ENCODE measurements around the gene CKB. TPM values are rescaled to one million over a fixed set of nuclear protein-coding genes. Genes with fewer than 3 reads are reported as not detected.

Gene CKB
- total and polyA plus RNA-seq, 4 donors: 199 to 1,311 (median 755) TPM

DNA sequence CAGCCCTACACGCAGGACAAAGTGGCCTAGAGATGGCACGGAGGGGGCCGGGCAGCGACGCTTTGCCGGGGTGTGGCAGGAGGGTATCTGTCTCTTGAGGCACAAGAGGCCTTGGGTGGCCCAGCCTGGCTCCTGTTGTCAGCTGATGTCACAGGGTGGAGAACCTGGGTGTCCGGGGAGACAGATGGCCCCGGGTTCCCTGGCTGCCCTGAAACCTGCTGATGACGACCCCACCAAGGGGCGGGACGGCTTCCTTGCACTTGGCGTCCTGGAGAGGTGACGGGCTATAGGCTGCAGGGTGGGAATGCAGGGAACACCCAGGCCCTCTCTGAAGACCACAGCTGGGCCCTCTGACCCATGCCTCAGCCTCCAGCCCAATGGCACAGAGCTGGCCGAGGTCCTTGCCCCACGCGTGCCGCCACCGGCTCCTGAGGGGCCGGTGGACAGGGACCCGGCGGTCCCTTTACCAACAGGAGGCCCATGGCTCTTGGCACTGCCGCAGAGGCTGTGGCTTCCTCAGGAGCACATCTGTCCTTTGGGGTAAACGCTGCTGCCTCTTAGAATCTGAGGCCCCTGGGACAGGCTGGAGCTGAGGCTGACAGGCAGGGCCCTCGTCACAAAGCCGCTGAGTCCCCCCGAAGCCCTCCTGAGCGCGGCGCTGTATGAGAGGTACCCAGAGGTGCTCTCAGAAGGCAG is 22.7 kb upstream of the CKB start:
- no peak for DNase-seq (ENCODE audit: low read depth in 4 of 6, low spot score in 6 of 6)
- H3K9me3 ChIP-seq (ENCODE audit: control insufficient read depth, insufficient read depth, low read length): no peaks in the 10 kb centered on the region
- H3K36me3 ChIP-seq (ENCODE audit: control insufficient read depth, insufficient read depth, low read length): peaks cover 28% of the 10 kb centered on the region
- H3K27me3 ChIP-seq (ENCODE audit: control insufficient read depth, insufficient read depth, low read length): no peaks in the 10 kb centered on the region
- H3K27ac ChIP-seq (ENCODE audit: low read depth, low read length): peak overlapping the region; percentile 90
- H3K4me3 ChIP-seq (ENCODE audit: low read depth, low read length): no peak overlapping the region
- peaks cover 93% of the 10 kb centered on the region for H3K4me1 ChIP-seq (ENCODE audit: control insufficient read depth, insufficient read depth, low read length)
- WGBS (ENCODE audit: insufficient coverage): 80% methylated on average over 29 of the region's 29 CpGs

DNA sequence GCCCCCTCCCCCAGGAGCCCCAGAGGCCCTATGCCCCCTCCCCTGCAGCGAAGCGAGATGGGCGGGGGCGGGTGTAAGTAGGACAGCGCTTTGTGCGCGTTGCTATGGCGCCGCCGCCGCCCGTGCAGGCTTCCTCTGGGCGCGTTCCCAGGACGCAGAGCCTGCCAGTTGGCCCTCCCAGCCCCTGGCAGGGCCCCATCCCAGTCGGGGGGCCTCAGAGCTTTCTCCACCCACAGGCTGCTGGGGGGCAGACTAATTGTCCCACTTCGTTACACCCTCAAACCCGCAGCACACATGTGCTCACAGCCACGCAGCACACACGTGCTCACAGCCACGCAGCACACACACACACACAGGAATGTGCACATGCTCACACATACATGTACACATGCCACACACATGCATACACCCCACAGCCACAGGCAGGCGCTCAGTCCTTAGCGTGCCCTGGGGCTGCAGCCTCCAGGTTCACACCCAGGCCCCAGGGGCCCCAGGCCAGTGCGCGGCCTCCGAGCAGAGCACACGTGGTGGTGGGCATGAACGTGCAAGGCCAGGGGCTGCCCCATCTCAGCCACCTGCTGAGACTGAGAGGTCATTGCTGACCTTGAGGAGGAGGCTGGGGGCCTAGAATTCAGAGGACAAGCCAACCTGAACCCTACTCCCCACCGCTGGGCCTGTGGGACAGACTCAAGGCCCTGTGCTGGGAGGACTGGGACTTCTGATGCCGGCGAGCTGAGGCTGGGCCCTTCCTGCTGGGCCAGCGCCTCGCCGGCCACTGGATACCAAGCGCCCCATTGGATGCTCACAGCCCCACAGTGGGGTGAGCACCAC is 22.0 kb upstream of the CKB start:
- peak in 2 of 6 donors; percentile 91 to 96 for DNase-seq (ENCODE audit: low read depth in 4 of 6, low spot score in 6 of 6)
- H3K4me1 ChIP-seq (ENCODE audit: control insufficient read depth, insufficient read depth, low read length): peaks cover 91% of the 10 kb centered on the region
- H3K4me3 ChIP-seq (ENCODE audit: low read depth, low read length): no peak overlapping the region
- H3K36me3 ChIP-seq (ENCODE audit: control insufficient read depth, insufficient read depth, low read length): peaks cover 28% of the 10 kb centered on the region
- H3K9me3 ChIP-seq (ENCODE audit: control insufficient read depth, insufficient read depth, low read length): no peaks in the 10 kb centered on the region
- peak overlapping the region; percentile 90 for H3K27ac ChIP-seq (ENCODE audit: low read depth, low read length)
- 30% methylated on average over 31 of the region's 35 CpGs for WGBS (ENCODE audit: insufficient coverage)
- no peaks in the 10 kb centered on the region for H3K27me3 ChIP-seq (ENCODE audit: control insufficient read depth, insufficient read depth, low read length)

DNA sequence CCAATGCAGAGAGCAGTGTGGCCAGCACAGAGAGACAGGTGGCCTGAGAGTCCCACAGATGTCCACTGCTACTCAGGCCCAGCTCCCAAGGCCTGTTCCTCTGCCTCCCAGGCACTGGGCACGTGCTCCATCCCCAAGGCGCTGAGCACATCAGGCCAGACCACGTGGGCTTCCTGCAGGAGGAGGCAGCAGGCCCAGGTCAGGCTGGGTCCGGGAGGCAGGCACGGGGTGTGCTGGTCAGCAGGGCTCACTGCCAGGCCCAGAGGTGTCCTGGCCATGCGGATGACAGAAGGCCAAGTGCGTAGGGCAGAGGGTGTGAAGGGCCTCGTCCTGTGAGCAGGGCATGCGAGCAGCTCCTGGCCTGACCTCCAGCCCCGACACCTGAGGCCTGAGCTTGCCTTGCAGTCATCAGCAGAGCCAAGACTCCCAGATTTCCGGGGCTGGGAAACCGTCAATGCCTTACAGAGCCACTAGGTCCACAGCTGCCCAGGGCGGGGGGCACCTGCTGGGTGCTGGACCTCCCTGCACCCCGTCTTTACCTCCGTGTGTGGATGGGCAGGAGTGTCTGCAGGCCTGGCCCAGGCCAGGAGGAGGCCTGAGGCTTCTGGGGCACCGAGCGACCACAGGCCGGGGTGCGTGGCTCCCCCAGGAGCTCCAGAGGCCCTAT is 21.2 kb upstream of the CKB start:
- H3K36me3 ChIP-seq (ENCODE audit: control insufficient read depth, insufficient read depth, low read length): peaks cover 24% of the 10 kb centered on the region
- WGBS (ENCODE audit: insufficient coverage): 37% methylated on average over 19 of the region's 19 CpGs
- no peaks in the 10 kb centered on the region for H3K9me3 ChIP-seq (ENCODE audit: control insufficient read depth, insufficient read depth, low read length)
- H3K4me3 ChIP-seq (ENCODE audit: low read depth, low read length): no peak overlapping the region
- no peak for DNase-seq (ENCODE audit: low read depth in 4 of 6, low spot score in 6 of 6)
- peaks cover 91% of the 10 kb centered on the region for H3K4me1 ChIP-seq (ENCODE audit: control insufficient read depth, insufficient read depth, low read length)
- H3K27ac ChIP-seq (ENCODE audit: low read depth, low read length): peak overlapping the region; percentile 90
- H3K27me3 ChIP-seq (ENCODE audit: control insufficient read depth, insufficient read depth, low read length): no peaks in the 10 kb centered on the region

DNA sequence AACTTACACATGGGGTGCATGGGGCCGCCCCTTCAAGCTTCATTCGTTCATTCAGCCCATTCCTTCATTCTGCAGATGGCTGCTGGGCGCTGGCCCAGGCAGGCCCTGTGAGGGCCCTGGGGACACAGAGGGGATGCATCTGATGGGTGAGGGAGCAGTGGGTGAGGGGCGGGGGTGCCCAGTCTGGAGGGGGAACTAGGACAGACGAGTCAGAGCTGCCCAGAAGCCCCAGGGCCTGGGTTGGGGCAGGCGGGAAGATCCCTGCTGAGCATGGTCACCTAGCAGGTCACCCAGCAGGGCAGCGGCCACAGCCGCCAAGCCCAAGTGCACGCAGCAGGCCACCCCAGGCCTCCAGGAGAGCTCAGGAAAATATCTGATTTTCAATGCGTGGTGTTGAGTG is 20.5 kb upstream of the CKB start:
- H3K27me3 ChIP-seq (ENCODE audit: control insufficient read depth, insufficient read depth, low read length): no peaks in the 10 kb centered on the region
- DNase-seq (ENCODE audit: low read depth in 4 of 6, low spot score in 6 of 6): no peak
- H3K27ac ChIP-seq (ENCODE audit: low read depth, low read length): peak overlapping the region; percentile 90
- WGBS (ENCODE audit: insufficient coverage): 52% methylated on average over 8 of the region's 10 CpGs
- no peaks in the 10 kb centered on the region for H3K9me3 ChIP-seq (ENCODE audit: control insufficient read depth, insufficient read depth, low read length)
- H3K36me3 ChIP-seq (ENCODE audit: control insufficient read depth, insufficient read depth, low read length): peaks cover 24% of the 10 kb centered on the region
- H3K4me1 ChIP-seq (ENCODE audit: control insufficient read depth, insufficient read depth, low read length): peaks cover 91% of the 10 kb centered on the region
- no peak overlapping the region for H3K4me3 ChIP-seq (ENCODE audit: low read depth, low read length)

DNA sequence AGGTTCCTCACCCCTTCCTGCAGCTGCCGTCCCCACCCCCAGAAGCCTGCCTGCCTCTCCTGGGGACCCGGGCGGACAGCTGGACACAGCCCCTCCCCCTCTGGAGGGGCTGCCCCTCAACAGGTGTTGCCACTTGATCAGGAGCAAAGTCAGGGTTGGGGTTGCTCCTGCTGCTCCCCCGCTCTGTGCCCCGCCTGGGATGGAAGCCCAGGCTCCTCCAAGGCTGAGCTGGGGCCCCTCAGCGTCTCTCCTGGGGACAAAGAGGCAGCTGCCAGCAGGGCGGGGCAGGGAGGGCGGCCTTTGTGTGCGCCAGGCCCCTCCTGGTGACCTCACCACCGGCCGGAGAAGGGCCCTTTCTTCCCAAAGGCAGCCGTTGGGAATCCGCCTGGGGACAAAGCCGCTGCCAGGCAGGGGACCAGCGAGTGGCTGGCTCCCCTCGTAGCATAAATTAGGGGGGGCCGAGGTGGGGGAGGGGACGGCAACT is 20.0 kb upstream of the CKB start:
- 6% methylated on average over 13 of the region's 18 CpGs for WGBS (ENCODE audit: insufficient coverage)
- Histone ChIP-seq H3K27ac (ENCODE audit: low read depth, low read length) (peak overlapping the region; percentile 90), H3K4me1 (ENCODE audit: control insufficient read depth, insufficient read depth, low read length) (peaks cover 95% of the 10 kb centered on the region), H3K4me3 (ENCODE audit: low read depth, low read length) (peak overlapping the region; percentile 9), H3K36me3 (ENCODE audit: control insufficient read depth, insufficient read depth, low read length) (peaks cover 26% of the 10 kb centered on the region), H3K9me3 (ENCODE audit: control insufficient read depth, insufficient read depth, low read length) (no peaks in the 10 kb centered on the region), H3K27me3 (ENCODE audit: control insufficient read depth, insufficient read depth, low read length) (no peaks in the 10 kb centered on the region)
- peak in 2 of 6 donors; percentile 86 to 94 for DNase-seq (ENCODE audit: low read depth in 4 of 6, low spot score in 6 of 6)

DNA sequence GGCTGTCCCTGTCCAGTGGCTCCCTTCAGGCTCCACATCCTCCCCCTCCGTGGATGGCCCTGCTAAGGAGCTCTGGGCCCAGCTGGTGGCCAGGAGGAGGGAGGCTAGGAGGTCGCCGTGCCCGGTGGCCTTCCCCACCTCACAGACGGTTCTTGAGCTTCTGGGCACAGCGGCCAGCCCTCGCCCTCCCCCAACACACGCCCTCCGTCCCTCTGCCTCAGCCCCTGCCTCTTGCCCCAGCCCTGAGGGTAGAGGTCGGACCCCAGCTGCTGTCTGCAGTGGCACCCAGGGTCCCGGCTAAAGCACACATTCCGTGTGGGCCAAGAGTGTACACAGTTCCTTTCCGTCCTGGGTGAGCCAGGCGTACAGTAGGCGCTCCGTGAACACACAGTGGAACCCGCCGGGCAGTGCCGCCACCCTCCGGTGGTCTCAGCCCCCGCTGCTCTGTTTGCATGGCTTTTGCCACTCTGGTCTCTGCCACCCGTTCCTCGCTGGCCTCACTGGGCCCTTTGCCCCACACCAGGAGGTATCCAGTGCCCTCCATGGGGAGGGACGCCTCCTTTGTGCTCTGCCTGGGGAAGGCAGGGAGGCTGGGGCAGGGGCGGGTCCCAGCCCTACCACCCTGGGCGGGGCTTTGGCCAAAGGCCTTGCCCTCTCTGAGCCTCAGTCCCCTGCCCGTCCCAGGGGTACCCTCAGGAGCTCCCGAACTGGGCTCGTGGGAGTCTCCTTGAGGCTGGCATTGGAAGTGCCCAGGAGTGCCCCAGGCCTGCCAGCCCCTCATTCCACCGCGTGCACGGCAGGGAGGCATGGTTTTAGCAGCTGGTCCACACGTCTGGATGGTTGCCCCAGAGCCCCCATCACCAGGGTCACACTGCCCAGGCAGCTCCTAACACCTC is 19.3 kb upstream of the CKB start:
- Histone ChIP-seq H3K36me3 (ENCODE audit: control insufficient read depth, insufficient read depth, low read length) (peaks cover 29% of the 10 kb centered on the region), H3K4me1 (ENCODE audit: control insufficient read depth, insufficient read depth, low read length) (peaks cover 90% of the 10 kb centered on the region), H3K9me3 (ENCODE audit: control insufficient read depth, insufficient read depth, low read length) (no peaks in the 10 kb centered on the region), H3K4me3 (ENCODE audit: low read depth, low read length) (peak overlapping the region; percentile 9), H3K27ac (ENCODE audit: low read depth, low read length) (peak overlapping the region; percentile 90), H3K27me3 (ENCODE audit: control insufficient read depth, insufficient read depth, low read length) (no peaks in the 10 kb centered on the region)
- DNase-seq (ENCODE audit: low read depth in 4 of 6, low spot score in 6 of 6): peak in 2 of 6 donors; percentile 62 to 83
- WGBS (ENCODE audit: insufficient coverage): 25% methylated on average over 32 of the region's 33 CpGs

DNA sequence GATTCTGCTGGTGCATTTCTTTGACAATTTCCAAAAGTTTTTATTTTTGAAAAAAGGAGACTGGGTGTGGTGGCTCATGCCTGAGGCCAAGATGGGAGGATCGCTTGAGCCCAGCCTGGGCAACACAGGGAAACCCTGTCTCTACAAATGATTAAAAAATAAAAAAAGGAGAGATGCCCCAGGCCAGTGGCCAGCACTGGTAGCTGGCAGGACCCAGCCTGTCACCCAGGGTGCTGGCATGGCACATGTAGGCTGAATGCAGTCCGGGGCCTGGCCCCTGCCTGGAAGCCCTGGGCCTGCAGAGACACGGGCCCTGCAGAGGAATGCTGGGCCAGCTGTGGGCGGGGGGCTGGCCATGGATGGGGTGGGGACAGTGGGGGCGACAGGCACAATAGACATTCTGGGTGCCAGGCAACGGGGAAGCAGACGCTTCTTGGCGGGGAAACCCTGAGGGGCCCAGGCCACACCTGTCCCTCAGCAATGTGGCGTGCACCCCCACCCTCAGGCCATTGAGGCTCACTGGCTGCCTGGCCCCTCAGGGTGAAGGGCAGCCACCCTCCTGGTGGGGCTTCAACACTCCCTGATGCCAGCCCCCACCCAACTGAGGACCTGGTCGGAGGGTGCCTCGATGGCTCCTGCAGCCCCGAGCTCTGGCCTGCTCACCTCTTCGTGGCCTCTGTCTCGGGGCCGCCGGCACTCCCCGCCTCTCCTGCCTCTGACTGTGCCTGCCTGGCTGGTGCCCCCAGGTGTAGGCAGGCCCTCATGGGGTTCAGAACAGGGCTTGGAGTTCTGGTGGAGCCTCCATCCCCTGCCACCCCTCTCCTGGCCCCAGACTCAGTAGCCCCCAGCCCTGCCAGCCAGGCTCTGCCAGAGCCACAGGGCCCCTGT is 18.4 kb upstream of the CKB start:
- H3K36me3 ChIP-seq (ENCODE audit: control insufficient read depth, insufficient read depth, low read length): peaks cover 38% of the 10 kb centered on the region
- H3K9me3 ChIP-seq (ENCODE audit: control insufficient read depth, insufficient read depth, low read length): no peaks in the 10 kb centered on the region
- peaks cover 81% of the 10 kb centered on the region for H3K4me1 ChIP-seq (ENCODE audit: control insufficient read depth, insufficient read depth, low read length)
- peak in 1 of 6 donors; percentile 58 for DNase-seq (ENCODE audit: low read depth in 4 of 6, low spot score in 6 of 6)
- H3K27me3 ChIP-seq (ENCODE audit: control insufficient read depth, insufficient read depth, low read length): no peaks in the 10 kb centered on the region
- no peak overlapping the region for H3K4me3 ChIP-seq (ENCODE audit: low read depth, low read length)
- H3K27ac ChIP-seq (ENCODE audit: low read depth, low read length): peak overlapping the region; percentile 90
- 50% methylated on average over 17 of the region's 17 CpGs for WGBS (ENCODE audit: insufficient coverage)

DNA sequence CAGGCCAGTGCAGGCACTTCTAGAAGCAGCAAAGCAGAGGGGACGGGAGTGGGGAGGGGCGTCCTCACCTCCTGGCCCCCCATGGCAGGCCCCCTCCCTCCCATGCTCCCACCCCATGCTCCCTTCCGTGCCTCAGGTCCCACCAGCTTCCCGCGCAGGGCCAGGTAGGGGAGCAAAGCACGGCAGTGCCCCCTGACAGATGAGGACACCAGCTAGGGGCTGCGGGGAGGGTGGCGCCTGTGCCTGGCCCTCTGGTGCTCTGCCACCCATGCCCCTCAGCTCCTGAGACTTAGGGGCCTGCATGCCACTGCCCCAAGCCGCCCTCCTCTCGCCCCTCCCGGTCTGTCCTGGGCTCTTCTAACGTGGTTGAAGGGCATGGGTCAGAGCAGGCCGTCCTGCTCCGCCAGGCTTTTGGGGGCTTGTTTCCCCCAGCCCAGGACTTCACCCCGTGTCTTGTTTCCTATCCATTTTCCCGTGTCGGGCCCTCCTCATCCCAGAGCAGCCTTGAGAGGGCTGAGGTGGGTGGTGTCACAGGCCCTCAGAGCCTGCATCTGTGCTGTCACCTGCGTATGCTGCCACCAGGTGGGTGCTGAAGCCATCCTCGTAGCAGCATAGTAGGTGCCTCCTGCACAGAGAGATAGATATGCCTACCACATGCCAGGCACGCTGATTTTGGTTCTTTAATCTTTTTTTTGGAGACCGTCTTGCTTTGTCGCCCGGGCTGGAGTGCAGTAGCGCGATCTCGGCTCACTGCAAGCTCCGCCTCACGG is 16.6 kb upstream of the CKB start:
- DNase-seq (ENCODE audit: low read depth in 4 of 6, low spot score in 6 of 6): no peak
- 84% methylated on average over 23 of the region's 28 CpGs for WGBS (ENCODE audit: insufficient coverage)
- H3K36me3 ChIP-seq (ENCODE audit: control insufficient read depth, insufficient read depth, low read length): peaks cover 46% of the 10 kb centered on the region
- no peaks in the 10 kb centered on the region for H3K27me3 ChIP-seq (ENCODE audit: control insufficient read depth, insufficient read depth, low read length)
- no peak overlapping the region for H3K4me3 ChIP-seq (ENCODE audit: low read depth, low read length)
- no peaks in the 10 kb centered on the region for H3K9me3 ChIP-seq (ENCODE audit: control insufficient read depth, insufficient read depth, low read length)
- no peak overlapping the region for H3K27ac ChIP-seq (ENCODE audit: low read depth, low read length)
- H3K4me1 ChIP-seq (ENCODE audit: control insufficient read depth, insufficient read depth, low read length): peaks cover 63% of the 10 kb centered on the region

Measured in spinal cord (tissue), 10 donors.